Measurements from ENCODE around the gene DSG1. TPM values are rescaled to one million over a fixed set of nuclear protein-coding genes. Genes with fewer than 3 reads are reported as not detected.
A peak's percentile ranks its signal among the peaks of the same experiment; 100 is the strongest.

DSG1 gene
- total and polyA plus RNA-seq, 2 of the 13 experiments (the other 11 are each of a cell fraction or from before 2014, with no cell fraction given): 0.04 TPM; not detected in 1

DNA sequence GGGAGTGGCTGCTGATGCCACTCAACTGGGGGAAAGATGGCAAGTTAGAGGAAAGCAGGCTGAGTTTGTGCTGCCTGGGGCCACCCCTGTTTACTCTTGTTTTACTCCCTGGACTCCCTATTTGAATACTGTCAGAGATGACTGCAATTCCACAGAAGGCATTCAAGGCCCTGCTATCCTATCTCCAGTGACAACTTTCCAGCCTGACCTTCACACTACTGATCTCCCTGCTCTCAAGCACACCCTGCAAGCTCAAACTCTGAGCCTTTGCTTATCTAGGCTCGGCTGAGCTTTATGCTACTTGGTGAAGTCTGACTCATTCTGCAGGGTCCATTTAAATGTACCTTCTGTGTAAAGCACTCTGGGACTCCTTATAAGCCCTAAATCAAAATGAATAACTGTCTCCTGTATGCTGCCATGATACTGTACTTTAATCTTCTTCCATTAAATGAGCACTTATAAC lies 39.3 kb upstream of the DSG1 start (continued):
- TF ChIP-seq FOXP1 (IDR thresholded peaks at IDR 0.05) (no peak), FOXP1 (CRISPR knock-in tag; IDR thresholded peaks at IDR 0.05) (peak; percentile 78), ZFP90 (CRISPR knock-in tag; IDR thresholded peaks at IDR 0.05; ENCODE audit: borderline replicate concordance) (0 out of 2 replicates have a peak, but pooled peaks have one; percentile 37), ZNF101 (CRISPR knock-in tag; IDR thresholded peaks at IDR 0.05; ENCODE audit: borderline replicate concordance, low read depth) (no peak), ZNF883 (CRISPR knock-in tag; IDR thresholded peaks at IDR 0.05; ENCODE audit: not compliant biosample characterization) (no peak), ZNF629 (CRISPR knock-in tag; conservative IDR thresholded peaks at IDR 0.05) (no peak), ZNF850 (CRISPR knock-in tag; conservative IDR thresholded peaks at IDR 0.05) (no peak), SNRNP70 (IDR thresholded peaks at IDR 0.05; ENCODE audit: low read depth, low read length) (no peak), ZNF296 (CRISPR knock-in tag; conservative IDR thresholded peaks at IDR 0.05) (no peak), HNF4A (CRISPR knock-in tag; IDR thresholded peaks at IDR 0.05) (peak; percentile 87), STAG1 (CRISPR knock-in tag; IDR thresholded peaks at IDR 0.05) (peak; percentile 24; the same call in 1 of the 2 replicates), POLR2A (IDR thresholded peaks at IDR 0.05; ENCODE audit: insufficient read depth in 1 of 2, low read depth in 2 of 2, low read length in 2 of 2) (no peak), FOXA1 (IDR thresholded peaks at IDR 0.05) (no peak), FOXA1 (CRISPR knock-in tag; IDR thresholded peaks at IDR 0.05) (peak; percentile 59), BRD4 (CRISPR knock-in tag; IDR thresholded peaks at IDR 0.05) (no peak), SOX13 (IDR thresholded peaks at IDR 0.05) (no peak), SOX13 (CRISPR knock-in tag; conservative IDR thresholded peaks at IDR 0.05 in 1 of 2, IDR thresholded peaks at IDR 0.05 in 1 of 2) (peak in 1 of 2 experiments; percentile 59; a peak in 2 of 4 replicates), GTF2F1 (IDR thresholded peaks at IDR 0.05; ENCODE audit: low read length) (no peak), ATM (IDR thresholded peaks at IDR 0.05; ENCODE audit: borderline replicate concordance) (no peak), CC2D1A (CRISPR knock-in tag; IDR thresholded peaks at IDR 0.05) (no peak), SRSF4 (IDR thresholded peaks at IDR 0.05; ENCODE audit: low read depth, low read length, poor library complexity, severe bottlenecking) (no peak), NKX3-1 (CRISPR knock-in tag; IDR thresholded peaks at IDR 0.05) (no peak), MAFF (IDR thresholded peaks at IDR 0.05; ENCODE audit: low read depth, low read length) (0 out of 2 replicates have a peak, but pooled peaks have one; percentile 4), NRL (CRISPR knock-in tag; IDR thresholded peaks at IDR 0.05; ENCODE audit: borderline replicate concordance) (no peak), TSC22D2 (CRISPR knock-in tag; IDR thresholded peaks at IDR 0.05; ENCODE audit: borderline replicate concordance) (no peak), JARID2 (CRISPR knock-in tag; IDR thresholded peaks at IDR 0.05; ENCODE audit: insufficient replicate concordance) (no peak)
- TF ChIP-seq, protein P1, sequence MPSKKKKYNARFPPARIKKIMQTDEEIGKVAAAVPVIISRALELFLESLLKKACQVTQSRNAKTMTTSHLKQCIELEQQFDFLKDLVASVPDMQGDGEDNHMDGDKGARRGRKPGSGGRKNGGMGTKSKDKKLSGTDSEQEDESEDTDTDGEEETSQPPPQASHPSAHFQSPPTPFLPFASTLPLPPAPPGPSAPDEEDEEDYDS (CRISPR knock-in tag; IDR thresholded peaks at IDR 0.05): 0 out of 2 replicates have a peak, but pooled peaks have one; percentile 23
- TF ChIP-seq, protein P2, sequence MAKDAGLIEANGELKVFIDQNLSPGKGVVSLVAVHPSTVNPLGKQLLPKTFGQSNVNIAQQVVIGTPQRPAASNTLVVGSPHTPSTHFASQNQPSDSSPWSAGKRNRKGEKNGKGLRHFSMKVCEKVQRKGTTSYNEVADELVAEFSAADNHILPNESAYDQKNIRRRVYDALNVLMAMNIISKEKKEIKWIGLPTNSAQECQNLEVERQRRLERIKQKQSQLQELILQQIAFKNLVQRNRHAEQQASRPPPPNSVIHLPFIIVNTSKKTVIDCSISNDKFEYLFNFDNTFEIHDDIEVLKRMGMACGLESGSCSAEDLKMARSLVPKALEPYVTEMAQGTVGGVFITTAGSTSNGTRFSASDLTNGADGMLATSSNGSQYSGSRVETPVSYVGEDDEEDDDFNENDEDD (CRISPR knock-in tag; IDR thresholded peaks at IDR 0.05; ENCODE audit: borderline replicate concordance): no peak
- TF ChIP-seq, protein P3, sequence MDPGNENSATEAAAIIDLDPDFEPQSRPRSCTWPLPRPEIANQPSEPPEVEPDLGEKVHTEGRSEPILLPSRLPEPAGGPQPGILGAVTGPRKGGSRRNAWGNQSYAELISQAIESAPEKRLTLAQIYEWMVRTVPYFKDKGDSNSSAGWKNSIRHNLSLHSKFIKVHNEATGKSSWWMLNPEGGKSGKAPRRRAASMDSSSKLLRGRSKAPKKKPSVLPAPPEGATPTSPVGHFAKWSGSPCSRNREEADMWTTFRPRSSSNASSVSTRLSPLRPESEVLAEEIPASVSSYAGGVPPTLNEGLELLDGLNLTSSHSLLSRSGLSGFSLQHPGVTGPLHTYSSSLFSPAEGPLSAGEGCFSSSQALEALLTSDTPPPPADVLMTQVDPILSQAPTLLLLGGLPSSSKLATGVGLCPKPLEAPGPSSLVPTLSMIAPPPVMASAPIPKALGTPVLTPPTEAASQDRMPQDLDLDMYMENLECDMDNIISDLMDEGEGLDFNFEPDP (CRISPR knock-in tag; conservative IDR thresholded peaks at IDR 0.05): no peak
- TF ChIP-seq, protein P4, sequence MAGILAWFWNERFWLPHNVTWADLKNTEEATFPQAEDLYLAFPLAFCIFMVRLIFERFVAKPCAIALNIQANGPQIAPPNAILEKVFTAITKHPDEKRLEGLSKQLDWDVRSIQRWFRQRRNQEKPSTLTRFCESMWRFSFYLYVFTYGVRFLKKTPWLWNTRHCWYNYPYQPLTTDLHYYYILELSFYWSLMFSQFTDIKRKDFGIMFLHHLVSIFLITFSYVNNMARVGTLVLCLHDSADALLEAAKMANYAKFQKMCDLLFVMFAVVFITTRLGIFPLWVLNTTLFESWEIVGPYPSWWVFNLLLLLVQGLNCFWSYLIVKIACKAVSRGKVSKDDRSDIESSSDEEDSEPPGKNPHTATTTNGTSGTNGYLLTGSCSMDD (CRISPR knock-in tag; IDR thresholded peaks at IDR 0.05): no peak
- TF ChIP-seq, protein P5, sequence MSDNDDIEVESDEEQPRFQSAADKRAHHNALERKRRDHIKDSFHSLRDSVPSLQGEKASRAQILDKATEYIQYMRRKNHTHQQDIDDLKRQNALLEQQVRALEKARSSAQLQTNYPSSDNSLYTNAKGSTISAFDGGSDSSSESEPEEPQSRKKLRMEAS (IDR thresholded peaks at IDR 0.05): 0 out of 2 replicates have a peak, but pooled peaks have one; percentile 19
